HL-60/S4 (cell line): Measurements from ENCODE around the gene TMEM33.

Experiments used
- in situ Hi-C: fragments of 300-500 bp; cut with MboI; formaldehyde crosslinking; loops from 2 replicates; pipeline ENCODE4 v1.14.3; 2022; ENCODE audit warnings: low sequenced_read_pairs

Gene TMEM33

DNA sequence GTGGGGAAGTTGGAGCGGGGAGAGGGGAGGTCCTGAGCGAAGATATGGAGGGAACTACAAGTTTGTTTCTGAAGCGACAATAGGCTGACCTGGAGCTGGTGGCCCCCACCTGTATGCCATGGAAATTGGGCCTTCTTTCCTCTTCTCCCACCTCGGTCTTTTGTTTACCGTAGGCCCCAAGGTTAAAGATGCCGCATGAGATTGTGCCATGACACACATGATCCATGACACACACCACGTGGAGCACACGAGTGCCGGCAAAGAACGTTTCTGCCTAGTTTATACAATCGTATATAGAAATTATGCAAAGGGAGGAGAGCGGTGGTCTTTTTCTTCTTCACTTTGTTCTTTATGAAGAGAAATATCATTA lies 408 bp downstream of the TMEM33 start:
- in situ Hi-C loops = no loop called here

DNA sequence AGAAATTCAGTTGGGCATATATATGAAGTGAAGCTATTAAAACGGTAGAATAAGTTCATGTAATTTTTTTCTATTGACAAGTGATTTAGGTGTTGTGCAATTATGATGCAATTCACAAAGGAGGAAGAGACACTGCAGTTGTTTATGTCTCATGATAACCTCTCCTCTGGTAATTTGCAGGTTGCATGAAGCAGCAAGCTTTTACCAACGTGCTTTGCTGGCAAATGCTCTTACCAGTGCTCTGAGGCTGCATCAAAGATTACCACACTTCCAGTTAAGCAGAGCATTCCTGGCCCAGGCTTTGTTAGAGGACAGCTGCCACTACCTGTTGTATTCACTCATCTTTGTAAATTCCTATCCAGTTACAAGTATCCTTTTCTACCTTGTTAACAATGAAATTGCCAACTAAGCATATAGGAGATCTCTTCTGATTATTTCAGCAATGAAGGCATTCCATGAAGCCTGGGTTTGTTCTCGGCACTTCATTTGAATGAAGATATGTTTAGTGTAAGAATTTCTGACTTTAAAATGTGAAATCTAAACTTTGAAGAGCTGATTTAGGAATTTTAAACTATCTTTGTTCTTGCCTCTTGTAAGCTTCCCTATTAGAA lies 3.9 kb downstream of the TMEM33 start:
- in situ Hi-C loops = no loop called here

DNA sequence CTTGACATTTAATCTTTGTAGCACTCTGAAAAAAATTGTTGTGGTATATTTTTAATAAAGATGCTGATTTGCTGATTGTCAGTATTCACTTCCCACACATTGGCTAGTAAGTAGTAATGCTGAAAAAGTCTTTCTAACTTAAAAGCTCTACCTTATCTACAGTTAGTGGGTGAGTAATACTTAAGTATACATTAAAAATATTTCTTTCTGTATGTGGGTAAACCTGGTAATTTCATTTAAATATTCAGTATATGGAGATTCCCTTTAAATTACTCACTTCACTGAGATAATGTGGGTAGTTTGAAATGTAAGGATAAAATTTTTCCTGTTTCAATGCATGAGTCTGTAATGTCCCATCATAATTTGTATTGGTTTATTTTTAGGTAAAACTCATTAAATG lies 5.6 kb downstream of the TMEM33 start:
- in situ Hi-C loops = no loop called here

DNA sequence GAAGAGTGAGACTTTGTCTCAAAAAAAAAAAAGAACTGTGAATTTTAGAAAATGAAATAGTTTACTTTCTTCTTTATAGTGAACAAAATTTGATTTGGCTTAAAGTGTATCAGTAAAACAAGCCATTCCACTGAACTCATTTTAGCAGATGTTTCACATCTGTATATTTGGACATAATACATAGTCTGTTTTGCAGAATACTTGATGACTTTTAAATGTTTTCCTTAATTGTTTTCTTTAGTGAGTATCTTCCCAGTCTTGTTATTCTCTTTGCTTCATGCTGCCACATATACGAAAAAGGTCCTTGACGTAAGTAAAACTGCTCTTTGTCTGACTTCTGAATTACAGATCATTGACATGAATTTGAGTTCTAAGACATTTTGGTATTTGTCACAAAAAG lies 8.3 kb downstream of the TMEM33 start:
- in situ Hi-C loops = no loop called here

DNA sequence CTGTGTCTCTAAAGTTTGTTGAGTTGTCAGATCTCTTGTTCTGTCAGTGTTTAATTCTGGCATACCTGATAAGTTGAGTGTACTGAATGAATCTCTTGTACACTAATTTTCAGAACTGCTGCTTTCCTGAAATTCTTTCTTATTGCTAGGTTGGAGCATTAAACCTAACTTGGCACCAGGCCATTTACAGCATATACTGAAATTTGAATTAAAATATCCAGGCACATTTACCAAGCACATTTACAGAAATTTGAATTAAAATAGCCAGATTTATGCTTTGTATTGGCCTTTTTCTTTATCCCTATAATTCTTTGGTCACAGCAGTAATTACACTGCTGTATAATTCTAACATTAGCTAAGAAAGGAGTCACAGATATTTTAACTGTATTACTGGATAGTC lies 8.9 kb downstream of the TMEM33 start:
- in situ Hi-C loops = no loop called here

DNA sequence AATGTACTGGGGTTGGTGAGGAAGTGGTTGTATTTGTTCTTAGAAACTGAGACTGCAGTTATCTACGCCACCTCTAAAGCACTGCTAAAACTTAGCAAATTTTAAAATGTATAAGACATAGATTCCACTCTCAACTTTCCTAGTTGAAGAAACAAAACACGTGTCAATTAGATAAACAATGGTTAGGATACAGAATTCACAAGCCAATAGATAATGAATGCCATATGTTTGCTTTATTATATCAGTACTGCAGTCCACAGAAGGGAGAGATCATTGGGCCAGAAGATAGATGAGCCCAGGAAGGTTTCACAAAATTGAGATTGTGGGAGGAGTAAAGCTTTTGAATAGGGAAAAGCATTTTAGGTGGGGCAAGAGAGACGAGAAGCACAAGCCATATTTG lies 14.3 kb downstream of the TMEM33 start:
- in situ Hi-C loops = no loop called here

DNA sequence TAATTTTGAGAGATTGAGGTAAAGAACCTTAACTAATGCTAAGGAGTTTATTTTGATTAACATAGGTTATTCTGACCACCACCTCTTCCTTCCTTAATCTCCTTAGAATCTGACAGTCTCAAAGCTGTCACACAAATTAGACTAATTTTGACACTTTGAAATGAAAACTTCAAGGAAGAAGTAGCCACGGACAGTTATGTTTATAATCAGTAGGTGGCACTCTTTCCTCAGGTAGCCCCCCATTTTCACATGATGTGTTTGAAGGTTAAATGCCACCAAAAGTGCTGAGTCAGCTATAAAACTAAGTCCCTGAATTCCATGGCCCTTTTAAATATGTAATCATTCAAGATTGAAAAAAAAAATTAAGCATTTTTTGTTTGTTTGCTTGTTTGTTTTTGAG lies 22.4 kb downstream of the TMEM33 start:
- in situ Hi-C loops = loop anchor here (25.0 kb wide), 1 partner anchor 305 kb away; no protein-coding TSS in a partner anchor

DNA sequence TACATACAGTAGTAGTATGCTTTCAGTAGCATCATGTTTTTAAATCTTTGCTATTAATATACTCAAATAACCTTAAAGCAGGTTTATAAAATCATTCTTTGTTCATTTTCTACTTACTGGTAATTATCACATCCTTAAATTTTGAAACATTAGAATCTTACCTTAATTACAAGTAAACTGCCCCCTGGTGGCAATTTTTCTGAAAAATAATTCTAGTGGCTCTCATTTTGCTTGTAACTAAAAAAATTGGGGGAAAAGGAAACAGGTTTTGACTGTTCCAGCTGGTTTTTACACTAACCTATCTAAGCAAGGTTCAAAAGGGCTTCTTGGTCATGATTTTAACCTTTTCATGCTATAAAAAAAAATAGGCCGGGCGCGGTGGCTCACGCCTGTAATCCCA lies 27.9 kb downstream of the TMEM33 start:
- in situ Hi-C loops = loop anchor here (25.0 kb wide), 1 partner anchor 299 kb away; no protein-coding TSS in a partner anchor

DNA sequence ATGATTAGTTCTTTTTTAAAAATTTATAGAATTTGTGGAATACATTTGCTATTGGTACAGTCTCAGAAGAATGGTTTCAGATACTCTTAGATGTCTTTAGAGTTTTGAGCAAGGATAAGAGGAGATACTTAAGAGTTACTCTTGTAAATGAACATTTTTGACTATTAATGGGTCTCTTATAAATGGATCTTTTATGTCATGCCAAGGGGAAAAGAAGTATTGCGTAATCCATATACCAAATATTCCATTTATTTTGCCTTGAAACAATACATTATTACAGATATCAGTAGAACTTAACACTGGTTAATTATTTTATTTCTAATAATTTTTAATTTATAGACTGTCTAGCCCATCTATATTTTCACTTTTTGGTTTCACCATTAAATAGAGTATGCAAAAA lies 29.2 kb downstream of the TMEM33 start:
- in situ Hi-C loops = loop anchor here (25.0 kb wide), 1 partner anchor 298 kb away; no protein-coding TSS in a partner anchor

DNA sequence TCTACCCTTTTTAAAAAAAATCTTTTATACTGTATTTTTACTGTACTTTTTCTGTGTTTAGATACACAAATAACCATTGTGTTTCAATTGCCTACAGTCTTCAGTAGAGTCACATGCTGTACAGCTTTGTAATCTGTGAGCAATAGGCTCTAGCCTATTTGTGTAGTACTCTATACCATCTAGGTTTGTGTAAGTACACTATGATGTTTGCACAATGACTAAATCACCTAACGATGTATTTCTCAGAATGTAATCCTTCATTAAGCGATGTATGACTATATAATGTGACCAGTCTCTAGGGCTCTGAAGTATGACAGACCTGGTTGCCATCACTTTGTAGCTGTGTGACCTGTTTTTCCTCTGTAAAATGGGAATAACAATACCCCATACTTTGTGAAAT lies 32.2 kb downstream of the TMEM33 start:
- in situ Hi-C loops = loop anchor here (25.0 kb wide), 1 partner anchor 295 kb away; no protein-coding TSS in a partner anchor

DNA sequence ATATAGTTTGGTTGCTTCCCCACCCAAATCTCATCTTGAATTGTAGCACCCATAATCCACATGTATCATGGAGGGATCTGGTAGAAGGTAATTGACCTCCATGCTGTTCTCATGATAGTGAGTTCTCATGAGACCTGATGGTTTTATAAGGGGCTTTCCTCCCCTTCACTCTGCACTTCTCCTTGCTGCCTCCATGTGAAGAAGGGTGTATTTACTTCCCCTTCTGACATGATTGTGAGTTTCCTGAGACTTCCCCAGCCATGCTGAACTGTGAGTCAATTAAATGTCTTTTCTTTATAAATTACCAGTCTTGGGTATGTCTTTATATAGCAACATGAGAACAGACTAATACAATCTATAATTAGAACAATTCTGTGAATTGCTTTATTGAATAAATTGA lies 34.4 kb downstream of the TMEM33 start:
- in situ Hi-C loops = loop anchor here (25.0 kb wide), 1 partner anchor 293 kb away; no protein-coding TSS in a partner anchor

DNA sequence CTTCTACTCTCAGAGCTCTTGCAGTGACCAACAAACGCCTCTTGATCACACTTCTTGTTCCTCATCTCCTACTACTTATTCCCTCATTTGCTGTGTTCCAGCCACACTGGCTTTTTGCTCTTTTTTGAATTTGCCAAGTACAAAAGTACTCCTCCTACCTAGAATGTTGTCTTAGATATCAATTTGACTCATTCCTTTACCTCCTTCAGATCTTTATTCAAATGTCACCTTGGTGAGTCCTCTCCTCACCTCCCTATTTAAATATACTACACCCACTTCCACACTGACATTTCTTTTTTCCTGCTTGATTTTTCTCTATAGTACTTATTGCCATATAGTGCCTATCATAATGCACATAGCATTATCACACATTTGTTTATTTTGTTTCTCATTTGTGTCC lies 40.1 kb downstream of the TMEM33 start:
- in situ Hi-C loops = no loop called here

DNA sequence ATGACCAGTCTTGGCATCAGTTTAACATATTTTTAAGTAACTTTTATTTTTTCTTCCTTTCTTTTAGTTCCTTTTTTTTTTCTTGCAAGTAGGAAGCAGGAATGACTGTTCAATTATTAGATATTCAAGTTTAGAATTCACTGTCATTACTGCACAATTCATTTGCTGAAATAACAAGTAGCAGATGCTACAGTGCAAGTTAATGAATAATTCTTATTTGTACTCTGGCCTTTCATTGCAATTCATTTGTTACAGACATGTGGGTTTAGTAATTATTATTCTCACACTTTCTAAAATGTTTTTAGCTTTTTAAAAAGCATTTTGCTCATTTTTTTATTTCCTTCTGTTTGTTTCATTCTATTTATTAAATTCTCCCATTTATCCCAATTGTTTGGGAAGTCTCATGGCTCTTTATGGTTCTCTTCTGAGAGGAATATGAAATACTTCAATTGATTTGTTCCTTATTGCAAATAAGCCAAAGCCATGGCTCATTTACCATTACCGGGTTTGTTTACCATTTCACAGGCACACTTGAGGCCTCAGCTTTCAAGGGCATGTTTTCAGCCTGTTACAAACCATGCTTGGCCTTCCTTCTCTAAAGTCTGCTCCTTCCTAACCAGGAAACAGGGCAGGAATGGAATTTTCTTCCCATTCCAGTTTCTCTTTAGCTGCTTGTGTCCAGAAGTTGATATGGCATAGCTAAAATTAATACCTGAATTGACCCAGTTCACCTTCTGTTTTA lies 41.7 kb downstream of the TMEM33 start:
- in situ Hi-C loops = no loop called here

DNA sequence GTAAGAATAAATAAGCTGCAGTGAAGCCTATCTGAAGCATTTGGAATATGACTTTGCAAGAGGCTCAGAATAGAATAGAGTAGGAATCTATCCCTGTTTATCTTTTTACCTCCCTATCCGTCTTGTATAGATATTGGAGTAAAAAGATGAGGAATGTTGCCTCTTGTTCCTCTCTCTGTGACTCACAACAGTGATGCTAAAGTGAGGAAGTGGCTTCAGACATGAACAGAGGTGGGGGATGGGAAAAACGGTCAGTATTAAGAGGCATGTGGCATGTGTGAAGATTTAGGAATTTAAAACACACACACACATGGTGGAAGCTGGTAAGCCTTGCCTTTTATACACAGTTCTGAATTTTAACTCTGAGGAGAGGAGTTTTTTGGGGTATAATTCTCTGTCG lies 42.5 kb downstream of the TMEM33 start:
- in situ Hi-C loops = no loop called here

DNA sequence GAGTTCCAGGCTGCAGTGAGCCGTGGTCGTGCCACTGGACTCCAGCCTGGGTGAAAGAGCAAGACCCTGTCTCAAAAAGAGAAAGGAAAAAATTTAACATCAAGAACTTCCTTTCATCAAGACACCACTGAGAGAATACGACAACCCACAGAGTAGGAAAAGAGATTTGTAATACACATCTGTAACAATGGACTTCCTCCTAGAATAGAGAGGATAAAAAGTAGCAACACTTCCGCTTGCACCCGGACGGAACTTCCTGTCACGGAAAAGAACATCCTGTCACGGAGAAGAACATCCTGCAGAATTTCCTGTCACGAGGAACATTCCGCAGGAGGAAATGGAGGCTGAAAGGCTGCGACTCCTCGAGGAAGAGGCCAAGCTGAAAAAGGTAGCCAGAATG lies 46.2 kb downstream of the TMEM33 start, which contains the start of gene DCAF4L1:
Gene DCAF4L1 (plus strand): TSS at position 301 of the 400 bp plus-strand sequence. CDS start 37 bp downstream, at position 338.
- in situ Hi-C loops = no loop called here

DNA sequence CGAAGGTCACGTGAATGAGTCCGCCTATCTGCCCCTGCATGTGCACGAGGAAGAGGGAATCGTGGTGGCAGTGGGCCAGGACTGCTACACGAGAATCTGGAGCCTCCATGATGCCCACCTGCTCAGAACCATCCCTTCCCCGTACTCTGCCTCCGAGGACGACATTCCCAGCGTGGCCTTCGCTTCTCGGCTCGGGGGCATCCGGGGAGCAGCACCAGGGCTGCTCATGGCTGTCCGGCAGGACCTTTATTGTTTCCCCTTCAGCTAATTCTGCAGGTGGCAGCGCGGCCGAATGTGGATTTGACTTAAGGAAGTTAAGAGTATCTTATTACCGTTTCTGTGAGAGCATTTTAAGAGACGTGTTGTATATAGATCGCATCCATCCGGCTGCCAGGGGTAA lies 47.5 kb downstream of the TMEM33 start:
- in situ Hi-C loops = no loop called here

DNA sequence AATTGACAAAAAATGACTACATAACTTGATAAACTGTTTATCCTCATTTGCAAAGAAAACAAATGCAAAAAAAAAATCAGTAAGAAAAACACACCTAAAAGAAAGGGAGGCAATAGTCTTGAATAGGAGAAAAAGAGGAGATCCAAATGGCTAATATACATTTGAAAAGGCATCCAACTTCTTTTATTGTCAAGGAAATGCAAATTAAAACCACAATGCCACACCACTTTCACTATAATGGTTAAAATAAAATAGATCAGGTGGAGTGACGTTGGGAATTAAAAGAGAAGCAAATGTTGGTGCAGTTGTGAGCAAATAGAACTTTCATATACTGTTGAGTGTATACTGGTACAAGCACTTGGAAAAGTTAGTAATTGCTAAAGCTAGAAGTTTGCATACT lies 49.9 kb downstream of the TMEM33 start:
- in situ Hi-C loops = no loop called here

DNA sequence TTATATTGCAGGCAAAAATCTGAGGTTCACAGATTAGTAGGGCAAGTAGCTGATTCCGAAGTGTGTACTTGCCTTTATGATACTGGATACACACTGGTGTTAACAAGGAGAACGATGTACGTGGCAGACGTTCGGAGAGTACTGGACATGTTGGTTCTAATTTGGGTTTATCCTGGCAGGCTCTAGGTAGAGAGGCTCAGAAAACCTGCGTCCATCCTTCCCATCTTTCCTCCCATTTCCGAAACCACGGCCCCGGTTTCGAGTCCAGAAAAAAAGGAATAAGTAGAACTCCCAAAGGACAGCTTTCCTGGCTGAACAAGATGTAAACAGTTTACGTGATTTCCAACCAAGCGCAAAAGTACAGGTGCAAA lies 54.8 kb downstream of the TMEM33 start:
- in situ Hi-C loops = no loop called here

DNA sequence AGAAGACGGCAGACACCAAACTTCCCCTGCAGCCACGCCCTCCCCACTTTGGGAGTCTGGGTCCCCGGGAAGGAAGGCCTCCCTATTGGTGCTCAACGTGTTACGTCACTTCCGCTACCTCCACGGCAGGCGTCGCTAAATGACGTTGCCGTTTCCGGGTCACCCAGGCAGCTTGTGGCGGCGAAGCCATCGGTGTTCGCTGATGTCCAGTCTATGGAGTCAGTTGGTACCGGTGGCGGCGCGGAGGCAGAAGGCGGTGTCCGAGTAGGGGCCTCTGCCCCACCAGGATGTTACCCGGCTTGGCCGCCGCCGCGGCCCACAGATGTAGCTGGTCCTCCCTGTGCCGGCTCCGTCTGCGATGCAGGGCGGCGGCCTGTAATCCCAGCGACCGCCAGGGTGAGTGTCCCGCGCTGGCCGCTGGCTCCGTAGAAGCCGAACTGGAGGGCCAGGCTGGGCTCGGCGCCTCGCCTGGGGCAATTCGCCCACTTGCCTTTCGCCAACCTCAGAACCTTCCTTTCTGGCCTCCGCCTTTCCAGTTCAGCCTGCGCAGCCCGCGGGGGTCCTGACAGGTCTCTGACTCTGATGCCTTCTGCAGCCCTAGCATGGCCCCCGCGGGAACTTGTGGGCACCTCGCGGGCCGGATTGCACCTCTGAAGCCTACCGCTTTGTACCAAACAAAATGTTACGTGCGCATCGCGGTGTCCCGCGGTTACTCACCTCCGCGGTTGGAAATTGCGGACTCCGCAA lies 55.3 kb downstream of the TMEM33 start, which contains the start of gene SLC30A9:
Gene SLC30A9 (plus strand): TSS at position 166 of the 747 bp plus-strand sequence. CDS start 122 bp downstream, at position 288.
- in situ Hi-C loops = no loop called here

DNA sequence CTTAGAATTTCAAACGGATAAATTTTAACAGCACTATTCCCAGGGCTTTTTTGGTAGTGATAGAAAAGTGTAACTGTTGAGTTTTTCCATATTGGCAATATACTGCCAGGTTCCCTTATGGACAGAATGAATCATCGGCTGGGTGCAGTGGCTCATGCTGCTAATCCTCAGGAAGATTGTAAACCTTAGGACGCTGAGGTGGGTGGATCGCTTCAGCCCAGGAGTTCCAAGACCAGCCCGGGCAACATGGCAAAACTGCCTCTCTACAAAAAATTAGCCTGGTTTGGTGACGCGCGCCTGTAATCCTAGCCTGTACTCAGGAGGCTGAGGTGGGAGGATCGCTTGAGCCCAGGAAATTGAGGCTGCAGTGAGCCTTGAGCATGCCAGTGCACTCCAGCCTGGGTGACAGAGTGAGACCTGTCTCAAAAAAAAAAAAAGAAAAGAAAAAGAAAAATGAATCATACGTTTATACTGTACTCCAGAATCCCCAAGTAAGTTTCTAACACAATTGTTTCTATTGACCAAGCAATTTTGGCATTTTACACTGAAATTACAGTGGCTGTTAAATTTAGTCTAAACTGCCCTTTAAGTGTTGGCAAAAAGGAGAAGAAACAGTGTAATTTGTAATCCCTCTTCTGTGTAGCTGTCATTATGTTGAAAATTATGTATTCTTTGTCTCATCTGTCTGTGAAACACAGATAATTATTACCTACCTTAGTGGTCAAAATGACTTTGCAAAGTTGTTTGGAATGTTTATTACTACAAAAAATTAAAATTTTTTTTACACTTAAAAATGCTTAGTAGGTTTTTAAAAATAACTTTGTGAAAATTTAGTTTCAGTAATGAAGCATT lies 56.9 kb downstream of the TMEM33 start:
- in situ Hi-C loops = no loop called here
